Activated T-cell treated with anti-CD3 and anti-CD28 coated beads for 48 hours (primary cell): ENCODE results near the gene RETSAT.

Source experiments
- DNase-seq: peaks from one replicate; pipeline ENCODE4 v3.0.0-alpha.2; 2020; ENCODE audit warnings: low read depth

Gene RETSAT

GRCh38 chr2:85308201-85308600 lies 46.1 kb downstream of the RETSAT start:
- DNase-seq: no peak

DNA sequence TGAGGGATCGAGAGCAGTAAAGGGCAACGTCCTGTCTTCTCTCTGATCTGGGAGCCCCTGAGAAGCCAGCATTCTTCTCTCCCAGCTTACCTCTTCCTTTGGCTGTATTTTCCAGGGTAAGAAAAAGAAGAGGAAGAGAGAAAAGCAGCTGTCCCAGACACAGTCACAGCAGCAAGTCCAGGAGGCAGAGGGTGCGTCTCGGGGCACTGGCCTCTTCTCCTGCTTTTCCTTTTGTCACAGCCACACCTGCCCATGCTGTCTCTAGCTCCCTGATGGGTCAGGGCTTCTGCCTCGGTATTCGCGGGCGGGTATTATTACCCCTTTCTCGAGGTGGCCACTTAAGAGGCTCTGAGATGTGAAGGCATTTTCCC lies 46.8 kb downstream of the RETSAT start:
- no peak for DNase-seq

DNA sequence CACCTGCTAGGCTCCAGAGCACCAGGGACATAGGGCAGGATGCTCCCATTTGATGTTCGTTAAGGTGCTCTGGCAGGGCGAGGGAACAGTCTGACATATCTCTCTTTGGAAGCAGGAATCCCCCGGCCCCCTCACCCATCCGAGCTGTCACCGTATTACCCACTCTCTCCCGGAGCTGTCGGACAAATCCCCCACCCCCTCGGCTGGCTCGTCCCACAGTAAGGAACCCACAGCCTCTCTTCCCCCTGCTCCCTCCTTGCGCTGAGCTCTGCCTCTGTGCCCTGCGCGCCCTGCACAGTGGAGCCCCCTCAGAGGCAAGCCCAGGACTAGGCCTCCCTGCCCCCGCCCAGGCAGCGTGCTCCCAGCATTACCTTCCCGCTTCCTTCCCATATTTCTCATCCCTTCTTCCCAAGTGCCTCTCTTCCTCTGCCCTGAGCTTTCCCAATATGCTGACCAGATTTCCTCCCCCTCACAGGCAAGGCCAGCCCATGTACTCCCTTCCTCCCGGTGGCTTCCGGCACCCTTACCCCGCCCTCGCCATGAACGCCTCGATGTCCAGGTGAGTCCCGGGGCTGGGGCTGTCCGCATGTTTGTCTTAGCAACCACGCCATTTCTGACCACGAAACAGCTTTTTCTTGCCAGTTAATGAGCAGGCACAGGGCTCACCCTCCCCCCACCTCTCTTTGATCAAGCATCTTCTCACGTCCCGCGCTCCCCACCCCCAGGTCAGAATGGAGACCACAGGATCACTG lies 50.4 kb downstream of the RETSAT start:
- no peak for DNase-seq

GRCh38 chr2:85302121-85302520 lies 52.2 kb downstream of the RETSAT start:
- no peak for DNase-seq
